Psoas muscle (tissue), 8 donors: Measurements from ENCODE around the gene ITPR1. TPM values are rescaled to one million over a fixed set of nuclear protein-coding genes. Genes with fewer than 3 reads are reported as not detected.
A peak's percentile ranks its signal among the peaks of the same experiment; 100 is the strongest.

Experiments used
- ATAC-seq, 4 donors: fragments of 200-7000 bp; cut with Tn5 transposase; one replicate each; pipeline ENCODE4 v1.9.1; 2020; ENCODE audit warnings: moderate library complexity in 3 of 4, mild to moderate bottlenecking in 2 of 4
- DNase-seq, 2 donors: peaks; one replicate each; pipeline ENCODE4 v3.0.0-alpha.2; 2020
- H3K27ac ChIP-seq: fragments of 200-600 bp; one replicate; pipeline ENCODE4 v1.8.0; 2022
- H3K27me3 ChIP-seq, 3 donors: fragments of 200-600 bp in 1 of 3; one replicate each; pipeline versions ENCODE4 v1.6.1 to v1.8.0; 2013 to 2022; ENCODE audit warnings: low read length in 2 of 3, mild to moderate bottlenecking in 2 of 3, moderate library complexity in 1 of 3; ENCODE audit not compliant: insufficient read depth in 3 of 3
- H3K36me3 ChIP-seq, 2 donors: fragments of 200-600 bp in 1 of 2; one replicate each; pipeline versions ENCODE4 v1.6.1 to v1.8.0; 2013 to 2022; ENCODE audit warnings: low read depth in 1 of 2, mild to moderate bottlenecking in 1 of 2, moderate library complexity in 1 of 2; ENCODE audit not compliant: insufficient read depth in 1 of 2
- H3K4me1 ChIP-seq: fragments of 200-600 bp; one replicate; pipeline ENCODE4 v1.8.0; 2022
- H3K4me3 ChIP-seq: fragments of 200-600 bp; one replicate; pipeline ENCODE4 v1.8.0; 2022; ENCODE audit warnings: mild to moderate bottlenecking
- H3K9me3 ChIP-seq: fragments of 200-600 bp; one replicate; pipeline ENCODE4 v1.8.0; 2022
- WGBS, 3 donors: extraction: QIAGEN DNeasy Blood & Tissue Kit; methylation state at CpG; one replicate each; pipeline versions ENCODE4 v1.1.6 to v1.1.7; 2013; 5-methylcytosine and 5-hydroxymethylcytosine counted together
- intact Hi-C, 2 donors: fragments of 100-400 bp; cut with DNase I; formaldehyde crosslinking; loops; one replicate each; pipeline versions ENCODE4 v1.11.0 to v1.14.2; 2022
- polyA plus RNA-seq, 3 donors: library from polyadenylated mRNA; stranded (reverse); fragments of 200-250 nt; gene quantifications; one replicate each; pipeline ENCODE4 v1.2.3, GENCODE V29; 2013
- total RNA-seq, 4 donors: library from RNA; stranded (reverse); fragmentation: NEBNext Ultra II Directional in 2 of 4; extraction: Animal tissue kit (Norgen Biotek cat#: 25700) in 2 of 4; gene quantifications; one replicate each; pipeline versions ENCODE4 v1.2.1 to v1.2.4, GENCODE V29; 2021 to 2023
- TF ChIP-seq, protein P1 (sequence below): fragments of 200-600 bp; IDR thresholded peaks from one replicate; pipeline ENCODE4 v1.8.0; 2022; ENCODE audit warnings: antibody characterized with exemption
- donor health status: healthy with polysubstance abuse.
- donor health status: DM: no; HTN: no; CAD: no; lungs with moderate emphysema.
- donor health status: Bipolar disorder and iron deficiency.
- donor health status: healthy.
- donor health status: DM: yes; HTN: yes; CAD: no.
- donor health status: DM: no; HTN: no; CAD: no.
- donor health status: DM: no; HTN: no; CAD: no.
- donor health status: DM: yes; HTN: yes; CAD: no.

The ITPR1 gene
- total and polyA plus RNA-seq, 7 donors = 4.4 to 9.2 (median 8.8) TPM

DNA sequence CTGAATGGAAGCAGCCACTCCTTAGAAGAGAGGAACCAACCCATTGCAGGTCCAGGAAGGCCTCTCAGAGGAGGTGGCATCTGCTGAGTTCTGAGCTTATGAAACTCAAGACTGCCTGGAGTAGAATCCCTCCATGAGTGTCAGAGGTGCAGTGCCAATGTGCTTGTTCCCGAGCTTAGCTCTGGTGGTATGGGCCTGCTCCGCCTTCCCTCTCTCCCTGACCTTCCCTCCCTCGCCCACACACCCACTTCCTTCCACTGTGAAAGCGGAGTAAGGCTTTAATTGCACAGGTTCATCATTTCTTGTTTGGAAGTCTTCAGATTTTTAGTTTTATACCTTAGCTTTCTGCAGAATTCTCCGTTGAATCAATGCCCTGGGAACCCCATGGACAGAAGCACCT is 278.1 kb downstream of the ITPR1 start:
- TF ChIP-seq, protein P1, sequence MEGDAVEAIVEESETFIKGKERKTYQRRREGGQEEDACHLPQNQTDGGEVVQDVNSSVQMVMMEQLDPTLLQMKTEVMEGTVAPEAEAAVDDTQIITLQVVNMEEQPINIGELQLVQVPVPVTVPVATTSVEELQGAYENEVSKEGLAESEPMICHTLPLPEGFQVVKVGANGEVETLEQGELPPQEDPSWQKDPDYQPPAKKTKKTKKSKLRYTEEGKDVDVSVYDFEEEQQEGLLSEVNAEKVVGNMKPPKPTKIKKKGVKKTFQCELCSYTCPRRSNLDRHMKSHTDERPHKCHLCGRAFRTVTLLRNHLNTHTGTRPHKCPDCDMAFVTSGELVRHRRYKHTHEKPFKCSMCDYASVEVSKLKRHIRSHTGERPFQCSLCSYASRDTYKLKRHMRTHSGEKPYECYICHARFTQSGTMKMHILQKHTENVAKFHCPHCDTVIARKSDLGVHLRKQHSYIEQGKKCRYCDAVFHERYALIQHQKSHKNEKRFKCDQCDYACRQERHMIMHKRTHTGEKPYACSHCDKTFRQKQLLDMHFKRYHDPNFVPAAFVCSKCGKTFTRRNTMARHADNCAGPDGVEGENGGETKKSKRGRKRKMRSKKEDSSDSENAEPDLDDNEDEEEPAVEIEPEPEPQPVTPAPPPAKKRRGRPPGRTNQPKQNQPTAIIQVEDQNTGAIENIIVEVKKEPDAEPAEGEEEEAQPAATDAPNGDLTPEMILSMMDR = no peak
- peaks cover 28% of the 10 kb centered on the region for H3K4me1 ChIP-seq
- DNase-seq (no peak), ATAC-seq (peak in 3 of 4 donors; percentile 16 to 60 (median 37))
- WGBS, 3 donors = 69 to 79% (median 69%) methylated on average over 5 of the region's 5 CpGs
- H3K36me3 ChIP-seq = no peaks in the 10 kb centered on the region
- no peak overlapping the region for H3K4me3 ChIP-seq
- no peaks in the 10 kb centered on the region for H3K27me3 ChIP-seq
- H3K9me3 ChIP-seq = no peaks in the 10 kb centered on the region
- H3K27ac ChIP-seq = peak overlapping the region; percentile 80
- intact Hi-C loops = no loop called here

- intact Hi-C loops = no loop called here
- Histone ChIP-seq H3K27me3 (no peaks in the 10 kb centered on the region), H3K36me3 (no peaks in the 10 kb centered on the region), H3K9me3 (no peaks in the 10 kb centered on the region), H3K4me3 (no peak overlapping the region), H3K4me1 (peaks cover 36% of the 10 kb centered on the region), H3K27ac (peak overlapping the region; percentile 80)
- ATAC-seq = peak; percentile 74 to 95 (median 85)
- 7 to 16% (median 10%) methylated on average over 4 of the region's 4 CpGs for WGBS, 3 donors
- peak; percentile 77 to 92 for DNase-seq
- TF ChIP-seq, protein P1 = no peak
Measured at GRCh38 chr3:4772171-4772804, 279.1 kb downstream of the ITPR1 start.

GRCh38 chr3:4772858-4773257 is 279.7 kb downstream of the ITPR1 start:
- Histone ChIP-seq H3K36me3 (no peaks in the 10 kb centered on the region), H3K27ac (peak overlapping the region; percentile 80)
- WGBS, 3 donors = 80 to 85% (median 81%) methylated on average over 9 of the region's 9 CpGs

GRCh38 chr3:4773583-4773982 is 280.4 kb downstream of the ITPR1 start:
- no peaks in the 10 kb centered on the region for H3K27me3 ChIP-seq
- H3K4me3 ChIP-seq = no peak overlapping the region
- no peaks in the 10 kb centered on the region for H3K36me3 ChIP-seq
- ATAC-seq (no peak), DNase-seq (no peak)
- 80 to 87% (median 80%) methylated on average over 2 of the region's 2 CpGs for WGBS, 3 donors
- H3K9me3 ChIP-seq = no peaks in the 10 kb centered on the region
- intact Hi-C loops = no loop called here
- TF ChIP-seq, protein P1 = no peak
- no peak overlapping the region for H3K27ac ChIP-seq
- peaks cover 38% of the 10 kb centered on the region for H3K4me1 ChIP-seq

More at GRCh38 chr3:4772858-4773257, 279.7 kb downstream of the ITPR1 start:
- ATAC-seq (peak in 2 of 4 donors; percentile 2 to 8), DNase-seq (no peak)
- Histone ChIP-seq H3K4me3 (no peak overlapping the region), H3K27me3 (no peaks in the 10 kb centered on the region), H3K9me3 (no peaks in the 10 kb centered on the region), H3K4me1 (peaks cover 38% of the 10 kb centered on the region)
- TF ChIP-seq, protein P1 = no peak
- intact Hi-C loops = no loop called here

DNA sequence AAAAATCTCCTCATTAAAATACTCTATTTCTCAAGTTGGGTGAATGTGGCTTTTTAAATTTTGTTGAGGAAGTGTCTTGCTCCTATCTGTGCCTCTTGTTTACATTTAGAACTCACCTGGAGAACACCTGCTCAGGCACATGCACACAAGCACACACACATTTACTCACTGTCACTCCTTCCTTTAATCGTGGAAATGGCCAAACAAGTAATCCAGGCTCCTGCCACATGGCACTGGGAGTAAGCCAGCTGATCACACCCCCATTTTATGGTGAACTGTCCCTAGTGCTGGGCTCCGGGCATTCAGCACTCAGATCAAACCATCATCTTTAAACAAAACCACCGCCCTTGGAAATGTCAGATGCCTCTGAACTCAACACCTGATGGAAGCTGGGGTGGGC is 281.4 kb downstream of the ITPR1 start:
- intact Hi-C loops = no loop called here
- TF ChIP-seq, protein P1 = no peak
- H3K4me1 ChIP-seq = peaks cover 38% of the 10 kb centered on the region
- H3K36me3 ChIP-seq = no peaks in the 10 kb centered on the region
- DNase-seq (no peak), ATAC-seq (no peak)
- no peak overlapping the region for H3K4me3 ChIP-seq
- H3K27me3 ChIP-seq = no peaks in the 10 kb centered on the region
- H3K27ac ChIP-seq = no peak overlapping the region
- WGBS, 3 donors = 81 to 92% (median 86%) methylated on average over 3 of the region's 3 CpGs
- no peaks in the 10 kb centered on the region for H3K9me3 ChIP-seq
